NCI-H1092 treated with DMSO at 0.1 percent for 48 hours (cell line): Measurements from ENCODE around the gene PON2.
A peak's percentile ranks its signal among the peaks of the same experiment; 100 is the strongest.
"Not testable (repeated sequence)": the region's sequence is repeated elsewhere in the genome, so short reads cannot be mapped to it uniquely, and the experiment has no call there.

Experiments used
- DNase-seq: peaks from one replicate; lab custom pipeline; 2025; lab: John Stamatoyannopoulos, UW

PON2 gene

DNA sequence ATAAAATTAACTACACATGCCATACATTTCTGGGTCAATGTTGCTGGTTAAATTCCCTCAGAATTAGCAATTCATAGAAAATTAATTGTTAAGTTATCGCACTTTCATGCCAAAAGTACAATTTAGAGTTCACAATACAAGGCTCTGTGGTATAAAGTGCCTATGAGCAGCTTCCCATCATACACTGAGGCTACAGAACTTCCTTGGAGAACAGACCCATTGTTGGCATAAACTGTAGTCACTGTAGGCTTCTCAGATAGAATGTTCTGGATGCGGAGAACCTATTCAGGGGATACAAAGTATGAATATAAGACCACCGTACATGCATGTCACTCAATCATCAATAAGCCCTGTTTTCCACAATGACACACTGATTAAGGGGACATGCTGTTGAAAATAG is 29.6 kb downstream of the PON2 start:
- DNase-seq = no peak

DNA sequence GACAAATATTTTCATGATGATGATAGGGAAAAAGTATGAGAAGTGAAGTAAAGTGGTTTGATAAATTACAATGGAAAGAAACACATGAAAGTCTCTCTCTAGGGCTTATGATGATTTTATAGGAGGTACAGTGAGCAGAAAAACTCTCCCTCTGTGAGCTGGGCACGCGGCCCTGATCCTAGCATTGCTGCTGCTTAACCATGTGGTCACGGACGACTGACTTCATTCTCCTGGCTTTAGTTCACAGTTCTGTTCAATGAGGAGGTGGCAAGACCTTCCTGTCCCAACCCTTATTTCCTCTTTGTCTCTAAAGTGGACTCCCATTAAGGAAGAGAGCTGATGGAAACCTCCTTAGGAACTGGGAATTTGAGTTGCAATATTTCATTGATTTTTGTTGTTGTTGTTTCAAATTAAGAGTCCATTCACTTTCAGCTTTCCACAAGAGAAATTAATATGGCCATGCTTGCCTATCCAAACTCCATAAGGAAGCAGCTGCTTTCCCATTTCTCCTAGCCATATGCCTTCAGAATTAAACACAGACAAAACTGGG is 30.4 kb downstream of the PON2 start:
- peak; percentile 84 for DNase-seq

- DNase-seq = no peak
Measured at GRCh38 chr7:95398155-95398940, 36.5 kb downstream of the PON2 start.

DNA sequence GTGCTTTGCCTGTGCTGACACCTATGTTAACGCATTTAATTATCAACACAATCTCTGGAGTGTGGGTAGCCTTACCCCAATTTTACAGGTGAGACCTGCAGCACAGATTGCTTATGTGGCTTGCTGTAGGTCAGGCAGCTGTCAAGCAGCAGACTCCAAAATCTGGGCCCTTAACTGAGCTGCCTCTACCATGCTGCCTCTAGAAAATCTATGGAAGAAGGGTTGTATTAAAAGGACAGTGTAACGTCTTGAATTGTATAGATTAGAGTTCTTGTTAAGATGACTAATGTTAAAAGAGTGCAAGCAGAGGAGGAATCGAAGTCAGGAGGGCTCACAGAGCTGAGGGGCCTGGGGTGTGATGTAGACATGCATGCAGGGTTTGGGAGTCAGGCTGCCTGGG is 37.4 kb downstream of the PON2 start:
- DNase-seq = no peak

GRCh38 chr7:95396136-95397032 is 38.4 kb downstream of the PON2 start, which contains the start of gene PON3:
Gene PON3 (minus strand): TSS chr7:95396375. CDS start chr7:95396350, 25 bp downstream.
- DNase-seq = no peak

- no peak for DNase-seq
Measured at GRCh38 chr7:95395755-95396135, 39.1 kb downstream of the PON2 start.

GRCh38 chr7:95394370-95394769 is 40.5 kb downstream of the PON2 start:
- no peak for DNase-seq

DNA sequence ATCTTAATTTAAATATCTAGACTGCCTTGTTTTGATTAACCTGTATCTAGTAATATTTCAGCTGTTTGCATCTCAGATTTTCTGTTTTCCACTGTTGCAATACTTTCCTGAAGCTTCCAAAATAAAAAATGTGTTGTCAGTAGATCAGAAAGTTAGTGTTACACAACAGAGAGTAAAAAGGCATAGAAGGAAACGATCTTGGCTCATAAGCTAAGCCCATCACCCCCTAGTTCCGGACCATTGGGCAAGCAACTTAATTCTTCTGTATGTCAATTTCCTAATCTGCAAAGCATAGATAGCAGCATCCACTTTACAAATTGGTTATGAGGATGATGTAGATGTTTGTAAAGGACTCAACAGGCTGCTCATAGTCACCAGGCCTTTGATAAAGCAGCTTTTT is 43.1 kb downstream of the PON2 start:
- DNase-seq = no peak

GRCh38 chr7:95389516-95389915 is 45.3 kb downstream of the PON2 start:
- no peak for DNase-seq

- not testable (repeated sequence) for DNase-seq
Measured at GRCh38 chr7:95379457-95379856, 55.4 kb downstream of the PON2 start.

DNA sequence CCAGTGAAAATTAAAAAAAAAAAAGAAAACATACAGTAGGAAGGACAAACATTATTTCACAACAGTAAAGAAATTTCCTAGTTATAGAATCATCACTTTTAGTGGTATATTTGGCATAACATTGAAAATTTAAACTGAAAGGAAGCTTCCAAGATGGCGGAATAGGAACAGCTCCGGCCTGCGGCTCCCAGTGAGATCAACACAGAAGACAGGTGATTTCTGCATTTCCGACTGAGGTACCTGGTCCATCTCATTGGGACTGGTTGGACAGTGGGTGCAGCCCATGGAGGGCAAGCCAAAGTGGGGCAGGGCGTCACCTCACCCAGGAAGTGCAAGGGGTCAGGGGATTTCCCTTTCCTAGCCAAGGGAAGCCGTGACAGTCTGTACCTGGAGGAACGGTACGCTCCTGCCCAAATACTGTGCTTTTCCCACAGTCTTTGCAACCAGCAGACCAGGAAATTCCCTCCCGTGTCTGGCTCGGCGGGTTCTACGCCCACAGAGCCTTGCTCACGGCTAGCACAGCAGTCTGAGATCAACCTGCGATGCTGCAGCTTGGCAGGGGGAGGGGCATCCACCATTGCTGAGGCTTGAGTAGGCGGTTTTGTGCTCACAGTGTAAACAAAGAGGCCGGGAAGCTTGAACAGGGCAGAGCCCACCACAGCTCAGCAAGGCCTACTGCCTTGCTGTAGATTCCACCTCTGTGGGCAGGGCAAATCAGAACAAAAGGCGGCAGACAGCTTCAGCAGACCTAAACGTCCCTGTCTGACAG is 58.0 kb downstream of the PON2 start:
- no peak for DNase-seq

- DNase-seq = no peak
Measured at GRCh38 chr7:95375591-95376257, 59.1 kb downstream of the PON2 start.

DNA sequence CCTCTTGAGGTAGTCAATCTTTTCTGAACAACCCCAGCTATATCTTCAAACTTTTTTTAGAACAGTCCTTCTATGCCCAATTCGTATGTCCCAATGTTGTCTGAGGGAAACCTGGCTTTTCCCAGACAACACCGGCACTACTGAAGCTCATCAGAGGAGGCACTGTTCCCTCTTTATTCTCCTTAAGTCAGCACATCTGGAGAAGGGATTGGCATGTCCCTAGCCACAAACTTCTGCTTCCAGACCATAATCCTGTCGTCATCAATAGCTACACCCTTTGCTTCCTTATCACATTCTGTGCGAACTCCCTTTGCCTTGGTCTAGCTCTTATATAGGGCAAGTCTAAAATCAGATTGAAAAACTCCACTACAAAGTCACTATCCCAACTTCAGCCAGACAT is 61.5 kb downstream of the PON2 start:
- DNase-seq = no peak

GRCh38 chr7:95368235-95368634 is 66.6 kb downstream of the PON2 start:
- no peak for DNase-seq

GRCh38 chr7:95367606-95368005 is 67.2 kb downstream of the PON2 start:
- no peak for DNase-seq

DNA sequence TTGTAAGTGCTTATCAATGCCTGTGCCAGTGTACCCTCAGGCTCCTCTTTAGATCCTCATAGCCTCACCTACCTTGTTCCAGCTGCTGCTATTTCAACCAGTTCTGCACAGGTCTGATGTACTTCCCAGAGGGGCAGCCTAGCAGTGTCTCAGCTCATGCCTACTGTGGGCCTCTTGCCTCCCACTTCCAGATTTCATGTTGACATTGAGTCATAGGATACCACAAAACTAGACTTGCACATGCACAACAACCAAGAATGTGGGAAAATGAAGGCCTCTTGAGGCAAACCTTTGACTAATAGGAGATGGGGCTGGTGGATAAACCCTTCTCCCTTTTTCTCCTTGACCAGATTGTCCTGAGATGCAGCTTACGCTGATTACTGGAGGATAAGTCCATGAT is 69.7 kb downstream of the PON2 start:
- no peak for DNase-seq

GRCh38 chr7:95357623-95358022 is 77.2 kb downstream of the PON2 start:
- peak; percentile 20 for DNase-seq
